HG02938 (cell line): Measurements from ENCODE around the gene RAPGEF2.
A peak's percentile ranks its signal among the peaks of the same experiment; 100 is the strongest.
"Not testable (repeated sequence)": the region's sequence is repeated elsewhere in the genome, so short reads cannot be mapped to it uniquely, and the experiment has no call there.

Source experiments
- ATAC-seq: cut with Tn5 transposase; IDR thresholded peaks from one replicate; pipeline ENCODE4 v1.9.1; 2021; ENCODE audit warnings: mild to moderate bottlenecking, moderate library complexity; ENCODE audit not compliant: unreplicated experiment

Gene RAPGEF2

GRCh38 chr4:159349332-159349731 is 246.5 kb downstream of the RAPGEF2 start:
- no peak for ATAC-seq

GRCh38 chr4:159352609-159353008 is 249.7 kb downstream of the RAPGEF2 start:
- no peak for ATAC-seq

- no peak for ATAC-seq
Observed at GRCh38 chr4:159353422-159354116, 250.7 kb downstream of the RAPGEF2 start.

GRCh38 chr4:159355466-159355865 is 252.6 kb downstream of the RAPGEF2 start:
- ATAC-seq = no peak

- ATAC-seq = no peak
Observed at GRCh38 chr4:159357350-159357749, 254.5 kb downstream of the RAPGEF2 start.

- ATAC-seq = no peak
Observed at GRCh38 chr4:159358226-159358625, 255.3 kb downstream of the RAPGEF2 start.

GRCh38 chr4:159360549-159360948 is 257.7 kb downstream of the RAPGEF2 start:
- ATAC-seq = no peak

GRCh38 chr4:159363361-159363760 is 260.5 kb downstream of the RAPGEF2 start:
- ATAC-seq = no peak

GRCh38 chr4:159366966-159367780 is 264.3 kb downstream of the RAPGEF2 start:
- no peak for ATAC-seq

GRCh38 chr4:159367781-159368080 is 264.9 kb downstream of the RAPGEF2 start:
- ATAC-seq = peak; percentile 50

GRCh38 chr4:159368320-159368719 is 265.4 kb downstream of the RAPGEF2 start:
- ATAC-seq = no peak

- ATAC-seq = no peak
Observed at GRCh38 chr4:159369256-159369655, 266.4 kb downstream of the RAPGEF2 start.

GRCh38 chr4:159370286-159370685 is 267.4 kb downstream of the RAPGEF2 start:
- ATAC-seq = no peak

GRCh38 chr4:159374749-159375530 is 272.1 kb downstream of the RAPGEF2 start:
- ATAC-seq = no peak

- no peak for ATAC-seq
Observed at GRCh38 chr4:159376289-159376688, 273.4 kb downstream of the RAPGEF2 start.

GRCh38 chr4:159378056-159378616 is 275.3 kb downstream of the RAPGEF2 start:
- ATAC-seq = no peak

GRCh38 chr4:159379064-159379463 is 276.2 kb downstream of the RAPGEF2 start:
- ATAC-seq = not testable (repeated sequence)

- no peak for ATAC-seq
Observed at GRCh38 chr4:159379836-159380235, 277.0 kb downstream of the RAPGEF2 start.

- ATAC-seq = no peak
Observed at GRCh38 chr4:159382856-159383561, 280.1 kb downstream of the RAPGEF2 start.

- no peak for ATAC-seq
Observed at GRCh38 chr4:159383562-159383931, 280.7 kb downstream of the RAPGEF2 start.

- no peak for ATAC-seq
Observed at GRCh38 chr4:159384017-159384416, 281.1 kb downstream of the RAPGEF2 start.
